HG02938 (cell line): ENCODE measurements around the gene DIRAS3.
"Not testable (repeated sequence)": the region's sequence is repeated elsewhere in the genome, so short reads cannot be mapped to it uniquely, and the experiment has no call there.

ENCODE experiments used
- ATAC-seq: cut with Tn5 transposase; IDR thresholded peaks from one replicate; pipeline ENCODE4 v1.9.1; 2021; ENCODE audit warnings: mild to moderate bottlenecking, moderate library complexity; ENCODE audit not compliant: unreplicated experiment

DIRAS3 gene

GRCh38 chr1:68049941-68050878 lies at the start of gene DIRAS3:
TSS of gene DIRAS3 (minus strand) at chr1:68050627. CDS start at chr1:68047297, 3,330 bp downstream.
- no peak for ATAC-seq

- ATAC-seq: no peak
Observed at GRCh38 chr1:68093737-68094136, 43.3 kb upstream of the DIRAS3 start.

GRCh38 chr1:68087184-68087583 lies 36.8 kb upstream of the DIRAS3 start:
- no peak for ATAC-seq

- no peak for ATAC-seq
Observed at GRCh38 chr1:68085752-68086151, 35.3 kb upstream of the DIRAS3 start.

- no peak for ATAC-seq
Observed at GRCh38 chr1:68083686-68084085, 33.3 kb upstream of the DIRAS3 start.

GRCh38 chr1:68081775-68082283 lies 31.4 kb upstream of the DIRAS3 start:
- no peak for ATAC-seq

- ATAC-seq: no peak
Observed at GRCh38 chr1:68078647-68079046, 28.2 kb upstream of the DIRAS3 start.

- ATAC-seq: no peak
Observed at GRCh38 chr1:68074472-68074871, 24.0 kb upstream of the DIRAS3 start.

- ATAC-seq: no peak
Observed at GRCh38 chr1:68065766-68066165, 15.3 kb upstream of the DIRAS3 start.

- ATAC-seq: not testable (repeated sequence)
Observed at GRCh38 chr1:68058053-68058452, 7.6 kb upstream of the DIRAS3 start.

GRCh38 chr1:68057564-68057963 lies 7.1 kb upstream of the DIRAS3 start:
- no peak for ATAC-seq

GRCh38 chr1:68057050-68057449 lies 6.6 kb upstream of the DIRAS3 start:
- ATAC-seq: no peak

- no peak for ATAC-seq
Observed at GRCh38 chr1:68051475-68051874, 1.0 kb upstream of the DIRAS3 start.

GRCh38 chr1:68047659-68048026 lies 2.8 kb downstream of the DIRAS3 start:
- no peak for ATAC-seq

- no peak for ATAC-seq
Observed at GRCh38 chr1:68046885-68047658, 3.4 kb downstream of the DIRAS3 start.

GRCh38 chr1:68046423-68046822 lies 4.0 kb downstream of the DIRAS3 start:
- ATAC-seq: no peak

GRCh38 chr1:68045511-68046180 lies 4.8 kb downstream of the DIRAS3 start:
- ATAC-seq: no peak

GRCh38 chr1:68043443-68044090 lies 6.9 kb downstream of the DIRAS3 start:
- no peak for ATAC-seq

- no peak for ATAC-seq
Observed at GRCh38 chr1:68036946-68037345, 13.5 kb downstream of the DIRAS3 start.

GRCh38 chr1:68029444-68029843 lies 21.0 kb downstream of the DIRAS3 start:
- no peak for ATAC-seq

- ATAC-seq: no peak
Observed at GRCh38 chr1:68028566-68028965, 21.9 kb downstream of the DIRAS3 start.
